C1 segment of cervical spinal cord (tissue), 14 donors: ENCODE results near the gene SOSTDC1.

Source experiments
- DNase-seq, 14 donors: peaks; one replicate each; lab custom pipeline; 2025; lab: John Stamatoyannopoulos, UW

Gene SOSTDC1

GRCh38 chr7:16419859-16420258 is 45.7 kb downstream of the SOSTDC1 start:
- DNase-seq, result no peak

GRCh38 chr7:16419126-16419525 is 46.4 kb downstream of the SOSTDC1 start:
- DNase-seq, result no peak

GRCh38 chr7:16417906-16418305 is 47.6 kb downstream of the SOSTDC1 start:
- DNase-seq, result no peak

- DNase-seq, result no peak
These were observed 49.0 kb downstream of the SOSTDC1 start for GRCh38 chr7:16416289-16417282.

- DNase-seq, result no peak
These were observed 53.0 kb downstream of the SOSTDC1 start for GRCh38 chr7:16412274-16413254.
